NCI-H526 (cell line): Measurements from ENCODE around the gene PACC1.

Experiments used
- DNase-seq, 2 experiments: peaks; one replicate each; lab custom pipeline; 2025; lab: John Stamatoyannopoulos, UW

The PACC1 gene

GRCh38 chr1:212414328-212415106, at the start of gene PACC1:
Gene PACC1, minus strand, starts transcription at chr1:212414886. Its CDS starts 129 bp downstream, at chr1:212414757.
- DNase-seq: peak; percentile 31 to 91

GRCh38 chr1:212463565-212464285, 49.0 kb upstream of the PACC1 start:
- DNase-seq: no peak

GRCh38 chr1:212461916-212462660, 47.4 kb upstream of the PACC1 start:
- DNase-seq: no peak

- no peak for DNase-seq
These were observed 45.7 kb upstream of the PACC1 start for GRCh38 chr1:212460376-212460775.

- DNase-seq: no peak
These were observed 45.0 kb upstream of the PACC1 start for GRCh38 chr1:212459656-212460055.

GRCh38 chr1:212458817-212459216, 44.1 kb upstream of the PACC1 start:
- no peak for DNase-seq

- peak; percentile 35 to 65 for DNase-seq
These were observed 43.2 kb upstream of the PACC1 start for GRCh38 chr1:212457740-212458338.

GRCh38 chr1:212455803-212456528, 41.3 kb upstream of the PACC1 start:
- peak; percentile 44 to 82 for DNase-seq

- DNase-seq: no peak
These were observed 40.7 kb upstream of the PACC1 start for GRCh38 chr1:212455401-212455800.

GRCh38 chr1:212454741-212455140, 40.1 kb upstream of the PACC1 start:
- no peak for DNase-seq

GRCh38 chr1:212453156-212453857, 38.6 kb upstream of the PACC1 start:
- no peak for DNase-seq

GRCh38 chr1:212452323-212453155, 37.9 kb upstream of the PACC1 start:
- DNase-seq: no peak

- no peak for DNase-seq
These were observed 37.0 kb upstream of the PACC1 start for GRCh38 chr1:212451416-212452322.

- peak in 1 of 2 experiments; percentile 19 for DNase-seq
These were observed 35.7 kb upstream of the PACC1 start for GRCh38 chr1:212450331-212450881.

- DNase-seq: no peak
These were observed 32.8 kb upstream of the PACC1 start for GRCh38 chr1:212447478-212447877.

GRCh38 chr1:212446333-212446732, 31.6 kb upstream of the PACC1 start:
- no peak for DNase-seq

- no peak for DNase-seq
These were observed 27.7 kb upstream of the PACC1 start for GRCh38 chr1:212442408-212442807.

GRCh38 chr1:212440419-212440818, 25.7 kb upstream of the PACC1 start:
- DNase-seq: no peak

GRCh38 chr1:212438831-212439237, 24.1 kb upstream of the PACC1 start:
- DNase-seq: no peak
